Stimulated activated CD4-positive, alpha-beta T cell treated with anti-CD3 and anti-CD28 coated beads, Interleukin-1b, Interleukin-23, amount 100 ng/mL, for 24 hours (primary cell): ENCODE results near the gene ARVCF.

Experiments
- DNase-seq, 4 experiments: peaks; one replicate each; pipeline ENCODE4 v3.0.0-alpha.2; 2020; ENCODE audit warnings: low read depth in 4 of 4, low spot score in 1 of 4

The ARVCF gene

DNA sequence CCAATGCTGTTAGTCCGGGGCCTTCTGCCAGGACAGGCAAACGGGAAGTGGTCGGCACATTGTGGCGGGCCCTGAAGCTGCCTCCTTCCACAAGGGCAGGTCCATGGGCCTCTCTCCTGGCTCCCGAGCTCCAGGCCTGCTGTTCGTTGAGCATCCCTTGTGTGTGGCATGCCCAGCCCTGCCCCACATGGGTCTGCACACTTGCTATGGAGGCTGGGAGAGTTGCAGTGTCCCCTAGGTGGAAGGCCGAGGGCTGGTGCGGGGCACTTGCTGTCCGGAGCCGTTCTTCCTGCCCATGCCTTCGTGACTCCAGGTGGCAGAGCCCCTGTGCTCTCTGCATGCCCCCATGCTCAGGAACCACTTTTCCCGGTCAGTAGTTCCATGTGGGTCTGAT lies 37.4 kb upstream of the ARVCF start:
- DNase-seq = no peak

DNA sequence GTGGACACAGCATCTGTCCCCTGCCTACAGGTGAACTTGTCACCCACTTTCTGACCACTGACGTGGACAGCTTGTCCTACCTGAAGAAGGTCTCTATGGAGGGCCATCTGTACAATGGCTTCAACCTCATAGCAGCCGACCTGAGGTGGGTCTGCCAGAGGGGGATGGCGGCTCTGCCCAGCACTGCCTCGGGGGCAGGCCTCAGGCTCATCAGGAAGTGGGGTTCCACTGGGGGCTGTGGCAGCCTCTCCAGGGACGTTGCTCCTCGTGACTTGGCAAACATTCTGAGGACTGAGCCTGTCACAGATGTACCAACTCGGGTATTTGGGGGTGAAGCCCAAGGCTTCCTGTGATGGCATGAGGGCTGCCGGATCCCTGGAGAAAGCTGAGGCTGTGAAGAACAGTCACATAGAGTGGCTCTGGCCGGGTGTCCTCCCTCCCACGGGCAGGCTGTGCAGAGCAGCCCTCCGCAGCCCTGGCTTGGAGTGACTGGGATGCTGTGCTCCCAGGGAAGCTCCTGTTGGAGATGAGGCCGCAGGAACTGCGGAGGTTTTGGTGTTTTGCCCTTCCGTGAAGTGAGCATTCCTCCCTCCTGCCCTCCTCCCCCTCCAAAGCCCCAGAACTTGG lies 36.9 kb upstream of the ARVCF start:
- no peak for DNase-seq

DNA sequence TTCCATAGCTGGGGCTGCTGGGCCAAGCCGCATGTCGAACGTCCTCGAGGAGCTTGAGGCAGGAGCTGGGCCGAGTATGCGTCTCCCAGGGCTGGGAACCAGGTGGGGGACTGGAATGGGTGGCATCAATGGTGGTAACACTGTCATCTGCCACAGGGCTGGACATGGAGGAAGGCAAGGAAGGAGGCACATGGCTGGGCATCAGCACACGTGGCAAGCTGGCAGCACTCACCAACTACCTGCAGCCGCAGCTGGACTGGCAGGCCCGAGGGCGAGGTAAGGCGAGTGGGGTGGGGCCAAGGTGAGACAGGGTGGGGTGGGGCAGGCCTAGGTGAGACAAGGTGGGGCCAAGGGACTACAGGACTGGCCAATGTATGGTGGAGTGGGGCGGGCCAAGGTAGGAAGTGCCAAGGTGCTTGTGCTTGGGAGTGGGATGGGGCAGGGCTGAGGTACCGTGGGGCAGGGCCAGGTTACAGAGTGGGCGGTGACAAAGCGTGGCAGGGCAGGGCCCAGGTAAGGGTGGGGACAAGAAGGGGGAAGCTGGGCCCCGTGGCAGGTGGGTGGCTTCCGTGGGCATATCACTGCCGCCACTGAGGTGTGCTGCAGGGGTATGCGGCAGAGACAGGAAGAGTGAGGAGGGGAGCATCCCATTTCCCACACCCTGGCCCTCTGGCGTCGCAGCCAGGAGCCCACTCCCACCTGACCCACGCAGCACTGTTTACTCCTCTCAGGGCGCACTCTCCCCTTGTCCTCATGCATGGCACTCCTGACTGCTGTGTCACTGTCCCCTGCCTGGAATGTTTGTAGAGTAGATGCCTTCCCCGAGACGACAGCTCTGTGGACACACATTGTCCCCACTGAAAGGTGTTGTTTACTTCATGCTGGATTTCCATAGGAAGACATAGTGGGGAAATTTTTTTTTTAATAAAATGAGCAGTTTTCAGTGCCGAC lies 36.0 kb upstream of the ARVCF start:
- DNase-seq = no peak

DNA sequence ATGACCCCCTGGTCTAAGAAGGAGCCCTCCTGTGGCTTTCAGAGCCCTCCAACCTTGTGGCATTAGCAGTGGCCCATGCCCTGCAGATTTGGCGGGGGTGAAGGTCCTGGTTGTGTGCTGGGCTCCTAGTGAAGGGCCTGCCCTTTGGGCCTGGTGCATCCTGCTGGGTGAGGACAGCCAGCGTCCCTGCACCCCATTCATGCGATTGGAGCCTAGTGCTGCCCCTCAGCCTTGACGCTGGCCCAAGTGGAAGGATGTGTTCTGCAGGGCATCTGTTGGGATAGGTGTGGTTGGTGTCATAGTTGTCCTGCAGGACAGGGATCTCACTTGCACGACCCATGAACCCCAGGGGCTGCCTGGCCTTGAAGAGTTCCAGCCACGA lies 35.3 kb upstream of the ARVCF start:
- no peak for DNase-seq

DNA sequence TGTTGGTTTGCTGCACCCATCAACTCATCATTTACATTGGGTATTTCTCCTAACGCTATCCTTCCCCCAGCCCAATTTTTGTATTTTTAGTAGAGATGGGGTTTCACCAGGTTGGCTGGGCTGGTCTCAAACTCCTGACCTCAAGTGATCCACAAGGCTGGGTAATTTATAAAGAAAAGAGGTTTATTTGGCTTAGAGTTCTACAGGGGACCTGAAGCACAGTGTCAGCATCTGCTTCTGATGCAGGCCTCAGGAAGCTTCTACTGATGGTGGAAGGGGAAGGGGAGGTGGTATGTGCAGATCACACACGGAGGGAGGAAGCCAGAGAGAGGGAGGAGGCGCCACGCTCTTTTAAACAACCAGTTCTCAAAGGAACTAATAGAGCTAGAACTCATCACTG lies 30.1 kb upstream of the ARVCF start:
- DNase-seq = no peak

DNA sequence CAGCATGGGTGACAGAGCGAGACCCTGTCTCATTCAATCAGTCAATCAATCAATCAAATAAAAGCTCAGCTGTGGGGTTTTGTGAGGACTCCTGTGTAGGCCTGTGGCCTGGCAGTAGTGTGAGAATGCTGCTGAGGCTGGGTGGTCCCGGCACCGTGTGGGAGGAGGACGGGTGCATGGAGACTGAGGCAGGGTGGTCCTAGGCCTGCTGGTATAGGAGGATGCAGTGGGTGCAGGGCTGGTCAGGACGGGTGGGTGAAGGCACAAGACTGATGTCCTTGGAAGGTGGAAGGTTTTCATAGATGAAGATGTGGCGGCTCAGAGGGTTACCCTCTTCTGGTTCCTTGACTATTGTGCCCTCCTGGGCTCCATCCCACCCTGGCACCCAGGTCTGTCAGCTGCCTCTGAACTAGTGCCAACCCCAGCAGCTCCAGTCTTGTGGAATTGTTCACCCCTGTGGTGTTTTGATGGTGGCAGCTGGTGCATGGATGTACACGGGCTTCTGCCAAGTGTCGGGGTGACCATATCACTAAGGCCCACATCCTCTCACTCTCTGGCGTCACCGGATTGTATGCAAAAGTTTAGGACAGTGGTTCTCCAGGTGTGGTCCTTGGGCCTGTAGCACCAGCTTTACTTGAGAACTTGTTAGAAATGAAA lies 28.0 kb upstream of the ARVCF start:
- DNase-seq = no peak

DNA sequence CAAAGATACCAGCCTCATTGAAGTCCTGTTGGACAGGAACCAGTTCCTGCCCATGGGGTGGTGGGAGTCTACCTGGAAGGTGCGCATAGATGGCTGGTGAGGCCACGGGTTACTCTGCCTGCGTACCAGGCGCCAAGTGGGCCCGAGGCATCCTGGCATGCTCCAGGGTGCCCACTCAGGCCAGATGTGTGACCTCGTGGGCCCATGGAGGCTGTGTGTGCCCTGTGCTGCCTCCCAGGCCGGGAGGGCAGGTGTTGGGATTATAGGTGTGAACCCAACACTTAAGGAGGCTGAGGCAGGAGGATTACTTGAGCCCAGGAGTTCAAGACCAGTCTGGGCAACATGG lies 27.3 kb upstream of the ARVCF start:
- DNase-seq = no peak

DNA sequence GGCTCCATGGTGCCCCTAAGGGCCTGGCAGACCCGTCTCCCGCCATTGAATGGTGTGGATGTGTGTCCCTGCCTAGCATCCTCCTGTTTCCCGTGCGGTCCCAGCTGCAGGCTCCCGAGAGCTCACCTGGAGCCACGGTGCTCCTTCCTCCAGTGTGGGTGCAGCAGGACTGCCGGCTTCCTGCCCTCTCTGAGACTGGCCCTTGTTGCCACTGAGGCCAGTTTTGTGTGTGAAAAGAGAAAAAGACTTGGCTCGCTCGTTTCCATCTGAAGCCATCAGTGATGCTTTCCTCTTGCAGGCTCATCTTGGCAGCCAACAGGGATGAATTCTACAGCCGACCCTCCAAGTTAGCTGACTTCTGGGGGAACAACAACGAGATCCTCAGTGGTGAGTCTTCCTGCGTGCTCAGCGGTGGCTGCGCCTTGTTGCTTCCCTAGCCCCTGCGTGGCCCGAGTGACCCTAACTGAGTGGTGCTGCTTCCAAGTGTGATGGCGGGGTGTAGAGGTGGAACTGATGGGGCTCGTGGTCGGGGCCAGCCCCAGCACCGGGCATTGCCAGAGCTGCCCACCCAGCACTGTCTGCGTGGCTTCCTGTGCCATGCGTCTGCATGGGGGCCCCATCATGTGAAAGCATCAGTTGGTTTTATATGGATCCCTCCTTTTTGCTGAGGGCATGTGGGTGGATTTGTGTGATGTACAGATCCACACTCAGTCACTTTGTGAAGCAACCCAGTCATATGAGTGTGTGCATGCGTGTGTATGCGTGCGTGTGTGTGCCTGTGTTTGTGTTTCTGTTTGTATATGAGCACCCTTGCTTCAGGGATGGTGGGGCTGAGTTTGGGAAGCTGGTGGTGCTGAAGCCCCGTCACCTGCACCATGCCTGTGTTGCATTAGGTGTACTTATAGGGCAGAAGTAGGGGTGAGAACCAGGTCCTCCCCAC lies 26.7 kb upstream of the ARVCF start:
- DNase-seq = no peak

DNA sequence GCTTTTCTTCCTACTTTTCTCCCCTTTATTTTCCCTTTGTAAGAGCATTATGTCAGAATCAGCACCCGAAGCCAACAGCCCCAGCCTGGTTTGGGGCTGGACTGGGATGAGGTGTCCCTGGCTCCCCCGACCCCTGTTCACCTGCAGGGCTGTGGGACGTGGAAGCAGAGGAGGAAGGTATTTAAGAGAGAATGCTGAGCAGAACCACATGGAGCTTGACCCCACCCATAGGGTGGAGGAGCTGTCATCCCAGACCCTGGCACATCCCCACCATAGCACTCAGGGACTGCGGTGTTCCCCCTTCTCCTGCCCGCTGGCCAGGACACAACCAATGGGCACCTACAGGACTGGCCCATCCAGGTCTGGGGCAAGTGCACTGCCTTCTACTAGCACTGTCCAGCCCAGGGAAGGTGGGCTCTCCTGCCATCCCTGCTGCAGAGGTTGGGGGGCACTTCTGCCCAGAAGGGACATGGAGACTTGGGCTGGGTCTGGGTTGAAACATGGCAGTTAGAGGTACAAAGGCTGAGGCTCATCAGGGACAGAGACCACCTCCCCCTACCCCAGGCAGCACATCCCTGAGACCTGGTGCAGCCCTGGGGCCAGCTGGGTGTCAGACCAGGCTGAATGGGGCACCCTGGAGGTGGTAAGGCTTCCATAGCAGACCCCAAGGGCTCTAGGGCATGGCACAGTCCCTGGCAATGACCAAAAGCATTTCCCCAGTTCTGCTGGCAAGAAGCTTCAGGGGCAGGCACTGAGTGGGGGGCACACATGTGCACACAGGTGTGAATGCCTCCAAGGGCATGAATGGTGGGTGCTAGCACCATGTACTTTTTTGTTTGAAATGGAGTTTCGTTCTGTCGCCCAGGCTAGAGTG lies 23.9 kb upstream of the ARVCF start:
- DNase-seq = no peak

DNA sequence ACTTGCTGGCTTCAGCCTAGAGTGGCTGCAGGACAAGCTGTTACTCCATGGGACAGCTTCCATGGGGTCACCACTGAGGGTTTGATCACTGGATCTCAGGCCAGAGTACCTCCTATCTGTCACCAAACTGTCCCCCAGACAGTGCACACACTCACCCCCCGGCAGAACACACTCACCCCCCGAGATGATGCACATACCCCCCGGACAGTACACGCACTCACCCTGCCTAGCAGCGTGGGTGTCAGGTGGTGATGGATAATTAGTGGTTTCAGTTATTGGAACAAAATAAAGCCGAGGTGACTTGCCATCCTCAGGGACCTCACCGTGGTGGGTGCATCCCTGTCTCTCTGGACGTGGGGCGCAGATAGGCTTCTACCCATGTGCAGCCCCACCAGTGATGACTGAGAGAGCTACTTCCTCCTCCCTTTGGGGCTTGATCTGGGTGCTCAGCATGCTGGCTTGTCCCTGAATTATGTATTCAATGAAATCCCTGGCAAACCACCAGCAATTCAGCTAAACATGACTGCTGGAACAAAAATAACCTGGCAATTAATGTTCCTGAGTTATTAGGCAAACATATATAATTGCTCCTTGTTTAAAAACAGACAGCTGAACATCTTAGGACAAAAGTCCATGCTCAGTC lies 23.2 kb upstream of the ARVCF start:
- DNase-seq = no peak

DNA sequence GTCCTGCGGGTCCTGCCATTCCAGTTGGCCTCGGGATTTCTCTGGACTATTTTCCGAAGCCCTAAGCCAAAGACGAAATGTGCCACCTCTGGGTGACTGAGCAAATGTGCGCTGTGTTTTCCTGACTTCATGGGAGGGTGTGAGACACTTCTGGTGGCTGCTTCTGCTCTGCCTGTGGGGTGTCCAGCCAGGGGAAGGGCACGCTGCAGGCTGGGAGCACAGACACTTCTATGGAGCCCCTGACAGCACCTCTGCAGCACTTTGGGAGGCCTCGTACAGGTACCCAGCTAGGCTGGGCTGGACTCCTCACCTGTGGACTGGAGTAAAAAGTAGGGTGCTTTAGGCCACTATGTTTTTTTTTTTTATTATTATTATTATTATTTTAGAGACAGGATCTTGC lies 22.0 kb upstream of the ARVCF start:
- no peak for DNase-seq

DNA sequence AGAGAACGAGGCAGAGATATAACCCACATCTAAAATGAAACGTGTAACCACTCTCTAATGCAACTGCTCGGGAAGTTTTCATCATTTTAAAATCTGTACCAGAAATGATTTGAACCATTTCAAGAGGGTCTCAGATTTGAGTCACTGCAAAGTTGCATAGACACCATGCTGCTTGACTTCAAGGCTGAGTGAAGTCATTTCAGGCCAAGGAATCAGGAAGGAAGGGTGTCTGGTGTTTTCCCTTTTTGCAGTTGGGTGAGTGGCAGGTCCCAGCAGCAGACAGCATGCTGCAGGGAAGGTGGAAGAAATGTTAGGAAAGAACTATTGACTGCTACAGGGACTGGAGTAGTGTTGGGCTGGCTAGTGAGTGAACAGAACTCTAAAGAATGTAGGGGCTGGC lies 20.8 kb upstream of the ARVCF start:
- no peak for DNase-seq

DNA sequence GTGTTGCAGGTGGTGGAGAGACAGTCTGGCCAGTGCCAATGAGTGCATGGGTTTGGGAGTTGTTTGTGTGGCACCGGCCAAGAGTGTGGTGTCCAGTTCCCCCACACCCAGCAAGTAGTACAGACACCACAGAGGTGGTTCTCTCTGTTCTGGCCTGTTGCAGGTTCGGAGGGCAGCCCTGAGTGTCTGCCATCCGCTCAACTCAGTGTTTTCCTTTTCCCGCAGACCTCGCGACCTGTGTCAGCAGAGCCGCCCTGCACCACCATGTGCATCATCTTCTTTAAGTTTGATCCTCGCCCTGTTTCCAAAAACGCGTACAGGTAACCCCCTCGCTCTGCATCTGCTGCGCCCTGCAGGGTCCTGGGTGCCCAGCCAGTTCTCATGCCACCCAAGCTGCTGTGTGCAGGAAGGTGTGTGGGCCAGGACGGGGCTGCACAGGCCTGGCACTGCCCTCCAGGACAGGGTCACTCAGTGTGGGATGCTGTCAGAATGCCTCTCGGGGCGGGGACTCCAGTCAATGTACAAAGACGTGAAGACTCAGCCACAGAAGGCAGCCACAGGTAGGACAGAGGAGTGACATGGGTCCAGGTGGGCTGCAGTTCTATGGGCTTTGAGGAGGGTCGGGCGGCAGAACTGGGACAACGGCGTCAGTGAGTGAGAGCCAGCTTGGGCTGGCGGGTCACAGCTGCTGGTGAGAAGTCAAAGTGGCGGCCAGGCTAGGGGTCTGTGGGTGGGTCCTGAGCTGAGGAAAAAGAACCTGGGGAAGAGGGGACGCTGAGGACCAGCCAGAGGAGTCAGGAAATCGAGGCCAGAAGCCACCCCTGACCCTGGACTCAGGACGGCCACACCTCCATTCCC lies 20.1 kb upstream of the ARVCF start:
- DNase-seq = no peak

DNA sequence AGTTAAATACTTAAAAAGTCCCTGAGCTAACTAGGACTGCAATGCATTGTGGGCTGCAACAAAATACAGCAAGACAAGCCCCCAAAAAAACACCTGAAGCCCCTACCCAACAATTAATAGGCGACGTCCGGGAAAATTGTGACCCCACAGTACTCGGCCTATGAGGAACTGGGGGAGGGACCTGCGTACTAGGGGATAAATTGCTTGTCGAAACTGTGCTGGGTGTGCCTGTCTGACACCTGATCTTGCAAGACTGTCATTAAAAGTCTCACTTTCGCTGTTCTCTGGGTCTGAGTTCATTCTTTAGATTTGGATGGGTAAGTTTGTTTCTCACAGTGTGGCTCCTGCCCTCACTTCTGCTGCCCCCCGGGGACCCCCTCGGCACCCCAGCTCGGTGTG lies 19.5 kb upstream of the ARVCF start:
- no peak for DNase-seq

DNA sequence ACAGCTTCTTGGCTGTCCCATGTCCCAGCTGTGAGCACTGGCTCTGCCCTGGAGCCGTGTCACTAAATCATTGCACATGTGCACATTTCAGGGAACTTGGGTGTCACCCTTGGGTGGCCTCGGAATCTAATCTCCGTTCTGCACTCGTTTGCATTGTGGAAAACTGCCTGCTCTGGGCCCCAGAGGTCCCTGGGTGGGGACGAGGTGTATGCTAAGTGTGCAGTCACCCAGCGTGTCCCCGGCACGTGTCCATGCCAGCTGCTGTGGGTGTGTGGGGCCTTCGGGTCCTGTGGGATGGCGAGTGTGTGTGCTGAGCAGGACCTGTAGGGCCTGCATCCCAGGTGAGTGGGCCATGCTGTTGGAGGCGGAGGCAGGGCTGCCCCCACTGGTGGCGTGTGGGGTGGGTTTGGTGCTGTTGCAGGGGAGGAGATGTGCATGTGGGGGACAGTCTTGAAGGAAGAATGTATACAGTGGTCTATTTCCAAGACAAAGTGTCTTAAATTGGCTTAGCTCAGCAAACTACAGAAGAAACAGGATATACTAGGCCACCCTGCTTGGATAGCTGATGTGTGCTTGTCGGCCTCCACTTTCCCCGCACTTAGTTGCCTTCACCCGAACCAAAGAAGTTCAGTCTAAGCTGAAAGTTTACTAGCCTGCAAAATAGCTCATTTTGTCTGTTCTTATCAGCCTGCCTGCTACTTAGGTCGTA lies 18.9 kb upstream of the ARVCF start:
- no peak for DNase-seq

DNA sequence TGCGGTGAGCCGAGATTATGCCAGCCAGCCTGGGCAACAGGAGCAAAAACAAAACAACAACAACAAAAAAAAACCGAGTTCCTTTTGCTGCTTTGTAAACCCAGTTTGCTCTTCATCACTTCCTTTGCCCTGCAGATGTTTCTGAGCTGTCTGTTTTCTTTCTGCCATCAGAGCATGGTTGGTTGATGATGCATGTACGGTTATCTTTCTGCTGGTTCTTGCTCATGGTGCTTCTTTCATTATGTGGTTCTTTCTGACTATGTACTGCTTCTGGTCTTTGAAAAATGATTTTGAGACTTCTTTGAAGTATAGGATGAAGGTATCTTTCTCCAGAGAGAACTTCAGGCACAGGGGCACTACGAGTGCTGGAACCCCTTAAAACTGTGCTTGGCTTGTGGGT lies 17.5 kb upstream of the ARVCF start:
- DNase-seq = no peak

DNA sequence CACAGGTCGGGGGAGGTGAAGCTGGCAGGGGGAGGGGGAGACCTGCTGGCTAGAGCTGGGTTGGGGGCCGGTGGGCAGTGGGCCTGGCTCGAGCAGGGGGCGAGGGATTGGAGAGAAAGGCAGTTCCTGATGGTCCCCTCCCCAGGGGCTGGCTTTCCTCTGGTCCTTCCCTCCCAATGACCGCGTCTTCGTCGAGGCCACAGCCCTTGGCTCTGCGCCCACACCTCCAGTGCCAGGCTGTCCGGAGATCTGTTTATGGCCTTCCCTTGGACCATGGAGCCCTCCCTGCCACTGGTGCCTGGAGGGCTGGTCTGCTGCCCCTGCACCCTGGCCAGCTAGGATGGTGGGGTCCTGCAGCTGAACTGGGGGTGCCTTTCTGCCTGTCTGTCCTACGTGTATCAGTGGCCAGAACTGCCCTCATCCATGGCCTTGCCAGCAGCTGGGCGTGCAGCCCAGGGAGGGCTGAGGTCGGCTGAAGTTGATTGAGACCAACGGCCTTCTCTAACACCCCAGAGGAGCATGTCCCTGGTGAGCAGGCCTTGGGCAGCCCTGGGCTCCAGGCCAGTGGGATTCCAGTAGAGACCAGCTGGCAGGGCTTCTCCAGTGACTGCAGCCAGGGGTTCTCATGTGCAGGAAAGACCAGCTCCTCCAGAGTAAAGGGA lies 16.6 kb upstream of the ARVCF start:
- DNase-seq = no peak
